ENCODE results near the gene SLC8A1.

Gene SLC8A1

GRCh38 chr2:40204268-40204667 lies 247.6 kb downstream of the SLC8A1 start:
- Histone ChIP-seq H3K4me3 (no peak overlapping the region), H3K36me3 (no peaks in the 10 kb centered on the region), H3K27ac (no peak overlapping the region), H3K27me3 (no peaks in the 10 kb centered on the region), H3K9me3 (no peaks in the 10 kb centered on the region), H3K4me1 (peaks cover 0 to 26% (median 4%) of the 10 kb centered on the region in 4 donors)
- no peak for DNase-seq
- intact Hi-C loops (cut with DNase I; ENCODE audit: low total_unique reads): no loop called here
- TF ChIP-seq CTCF (IDR thresholded peaks at IDR 0.05): no peak

- Histone ChIP-seq H3K4me3 (no peak overlapping the region), H3K9me3 (no peaks in the 10 kb centered on the region), H3K4me1 (peaks cover 0 to 26% (median 4%) of the 10 kb centered on the region in 4 donors), H3K36me3 (no peaks in the 10 kb centered on the region), H3K27me3 (no peaks in the 10 kb centered on the region), H3K27ac (no peak overlapping the region)
- DNase-seq: no peak
- TF ChIP-seq CTCF (IDR thresholded peaks at IDR 0.05): no peak
- intact Hi-C loops (cut with DNase I; ENCODE audit: low total_unique reads): no loop called here
Observed at GRCh38 chr2:40202798-40203400, 249.0 kb downstream of the SLC8A1 start.

- intact Hi-C loops (cut with DNase I; ENCODE audit: low total_unique reads): no loop called here
- no peak for TF ChIP-seq CTCF (IDR thresholded peaks at IDR 0.05)
- no peak overlapping the region for H3K27ac ChIP-seq
Observed at GRCh38 chr2:40201425-40201824, 250.5 kb downstream of the SLC8A1 start.

GRCh38 chr2:40200366-40200915 lies 251.4 kb downstream of the SLC8A1 start:
- H3K36me3 ChIP-seq: no peaks in the 10 kb centered on the region
- H3K27me3 ChIP-seq: no peaks in the 10 kb centered on the region
- TF ChIP-seq CTCF (IDR thresholded peaks at IDR 0.05): no peak
- H3K4me3 ChIP-seq: no peak overlapping the region
- no peak overlapping the region for H3K27ac ChIP-seq
- peaks cover 0 to 26% (median 4%) of the 10 kb centered on the region in 4 donors for H3K4me1 ChIP-seq
- H3K9me3 ChIP-seq: no peaks in the 10 kb centered on the region
- no peak for DNase-seq
- intact Hi-C loops (cut with DNase I; ENCODE audit: low total_unique reads): no loop called here

More at GRCh38 chr2:40201425-40201824, 250.5 kb downstream of the SLC8A1 start:
- H3K4me3 ChIP-seq: no peak overlapping the region
- DNase-seq: no peak
- no peaks in the 10 kb centered on the region for H3K27me3 ChIP-seq
- H3K4me1 ChIP-seq: peaks cover 0 to 26% (median 4%) of the 10 kb centered on the region in 4 donors
- no peaks in the 10 kb centered on the region for H3K9me3 ChIP-seq
- no peaks in the 10 kb centered on the region for H3K36me3 ChIP-seq

GRCh38 chr2:40199771-40200170 lies 252.1 kb downstream of the SLC8A1 start:
- Histone ChIP-seq H3K36me3 (no peaks in the 10 kb centered on the region), H3K27me3 (no peaks in the 10 kb centered on the region), H3K9me3 (no peaks in the 10 kb centered on the region), H3K4me1 (peaks cover 0 to 26% (median 4%) of the 10 kb centered on the region in 4 donors), H3K4me3 (no peak overlapping the region), H3K27ac (no peak overlapping the region)
- no peak for TF ChIP-seq CTCF (IDR thresholded peaks at IDR 0.05)
- no peak for DNase-seq
- intact Hi-C loops (cut with DNase I; ENCODE audit: low total_unique reads): no loop called here
